Measurements from ENCODE around the gene RXFP1.

- TF ChIP-seq CTCF (conservative IDR thresholded peaks at IDR 0.05) (no peak), ZFX (IDR thresholded peaks at IDR 0.05) (no peak)
These were observed 76.4 kb downstream of the RXFP1 start for GRCh38 chr4:158597879-158598596.

All from C4-2B (cell line).